Astrocyte (in vitro differentiated cells and primary cell): ENCODE results near the gene SEC61B. TPM values are rescaled to one million over a fixed set of nuclear protein-coding genes. Genes with fewer than 3 reads are reported as not detected.
A peak's percentile ranks its signal among the peaks of the same experiment; 100 is the strongest.

ENCODE experiments used
- DNase-seq: peaks from one replicate; pipeline ENCODE4 v3.0.0-alpha.2; 2010; ENCODE audit warnings: low read depth
- FAIRE-seq: peaks from 2 replicates; lab custom pipeline; 2011; peaks lifted over from hg19 to GRCh38; lab: Jason Lieb, UNC
- H2AFZ ChIP-seq: 2 replicates; pipeline ENCODE4 v1.6.0; 2012; ENCODE audit warnings: low read depth, low read length, inconsistent platforms
- H3K27ac ChIP-seq: 2 replicates; pipeline ENCODE4 v1.5.1; 2011; ENCODE audit warnings: low read depth, low read length, inconsistent platforms
- H3K27me3 ChIP-seq: 2 replicates; pipeline ENCODE4 v1.6.0; 2011; ENCODE audit warnings: low read length, inconsistent platforms; ENCODE audit not compliant: insufficient read depth
- H3K36me3 ChIP-seq: 2 replicates; pipeline ENCODE4 v1.5.1; 2011; ENCODE audit warnings: low read length, inconsistent platforms; ENCODE audit not compliant: insufficient read depth
- H3K4me1 ChIP-seq: 2 replicates; pipeline ENCODE4 v1.5.1; 2011; ENCODE audit warnings: low read length, inconsistent platforms; ENCODE audit not compliant: insufficient read depth
- H3K4me2 ChIP-seq: 2 replicates; pipeline ENCODE4 v1.6.0; 2012; ENCODE audit warnings: low read length, inconsistent platforms
- H3K4me3 ChIP-seq: 2 replicates; pipeline ENCODE4 v1.5.1; 2011; ENCODE audit warnings: low read depth, mild to moderate bottlenecking, low read length, inconsistent platforms; ENCODE audit not compliant: insufficient read depth
- H3K79me2 ChIP-seq: 2 replicates; pipeline ENCODE4 v1.6.0; 2012; ENCODE audit warnings: mild to moderate bottlenecking, low read length, inconsistent platforms; ENCODE audit not compliant: insufficient read depth
- H3K9ac ChIP-seq: 2 replicates; pipeline ENCODE4 v1.6.0; 2012; ENCODE audit warnings: mild to moderate bottlenecking, low read length, inconsistent platforms
- H3K9me3 ChIP-seq: 2 replicates; pipeline ENCODE4 v1.5.1; 2012; ENCODE audit warnings: low read depth, mild to moderate bottlenecking, low read length, inconsistent platforms; ENCODE audit not compliant: insufficient read depth
- H4K20me1 ChIP-seq: 2 replicates; pipeline ENCODE4 v1.6.0; 2012; ENCODE audit warnings: low read length, inconsistent platforms; ENCODE audit not compliant: insufficient read depth
- H3K27ac Mint-ChIP-seq: one replicate; pipeline ENCODE4 v1.8.0; 2021; ENCODE audit warnings: mild to moderate bottlenecking, mixed read lengths; ENCODE audit not compliant: unreplicated experiment
- H3K27me3 Mint-ChIP-seq: one replicate; pipeline ENCODE4 v1.8.0; 2021; ENCODE audit warnings: low read depth, mixed read lengths; ENCODE audit not compliant: unreplicated experiment
- H3K36me3 Mint-ChIP-seq: one replicate; pipeline ENCODE4 v1.8.0; 2021; ENCODE audit warnings: low read depth, mixed read lengths; ENCODE audit not compliant: unreplicated experiment
- H3K4me1 Mint-ChIP-seq: one replicate; pipeline ENCODE4 v1.8.0; 2021; ENCODE audit warnings: low read depth, mixed read lengths; ENCODE audit not compliant: unreplicated experiment
- H3K4me3 Mint-ChIP-seq: one replicate; pipeline ENCODE4 v1.8.0; 2021; ENCODE audit warnings: mild to moderate bottlenecking, moderate library complexity, mixed read lengths; ENCODE audit not compliant: unreplicated experiment
- H3K9me3 Mint-ChIP-seq: one replicate; pipeline ENCODE4 v1.8.0; 2021; ENCODE audit warnings: mild to moderate bottlenecking, mixed read lengths; ENCODE audit not compliant: unreplicated experiment
- CTCF ChIP-seq: IDR thresholded peaks from 2 replicates; pipeline ENCODE4 v1.5.1; 2011; ENCODE audit warnings: low read depth, mild to moderate bottlenecking, inconsistent platforms, low read length, moderate library complexity; ENCODE audit not compliant: insufficient read depth
- EZH2 ChIP-seq: IDR thresholded peaks from 2 replicates; pipeline ENCODE4 v1.6.1; 2012; ENCODE audit warnings: mild to moderate bottlenecking, low read length, inconsistent platforms; ENCODE audit not compliant: insufficient read depth
- total RNA-seq: library from RNA; stranded (reverse); gene quantifications from 2 replicates; pipeline ENCODE4 v1.2.1, GENCODE V29; 2021

Gene SEC61B
- total RNA-seq, 1 donor from 2014 or later = 263 TPM

GRCh38 chr9:99216073-99216472 lies 6.0 kb upstream of the SEC61B start:
- Mint-ChIP-seq H3K4me3 (peak overlapping the region; percentile 40), H3K27me3 (no peaks in the 10 kb centered on the region), H3K9me3 (peaks cover 2% of the 10 kb centered on the region), H3K4me1 (peaks cover 12% of the 10 kb centered on the region), H3K36me3 (peaks cover 17% of the 10 kb centered on the region), H3K27ac (no peak overlapping the region)
- Histone ChIP-seq H3K9ac (no peak overlapping the region), H3K79me2 (peaks cover 63% of the 10 kb centered on the region), H4K20me1 (peaks cover 61% of the 10 kb centered on the region), H3K4me1 (peaks cover 5% of the 10 kb centered on the region), H3K27ac (no peak overlapping the region), H3K4me2 (no peak overlapping the region), H3K36me3 (peaks cover 5% of the 10 kb centered on the region), H2AFZ (no peak overlapping the region), H3K4me3 (no peak overlapping the region), H3K27me3 (no peaks in the 10 kb centered on the region), H3K9me3 (no peaks in the 10 kb centered on the region)
- TF ChIP-seq CTCF (no peak), EZH2 (no peak)
- no peak for FAIRE-seq
- no peak for DNase-seq

- H3K4me1 Mint-ChIP-seq = peaks cover 28% of the 10 kb centered on the region
- H3K36me3 ChIP-seq = peaks cover 19% of the 10 kb centered on the region
- FAIRE-seq (no peak), DNase-seq (no peak)
- no peaks in the 10 kb centered on the region for H3K27me3 ChIP-seq
- H3K4me3 Mint-ChIP-seq = peak overlapping the region; percentile 97
- TF ChIP-seq EZH2 (no peak), CTCF (no peak)
- peaks cover 71% of the 10 kb centered on the region for H4K20me1 ChIP-seq
- no peak overlapping the region for H3K27ac Mint-ChIP-seq
- no peaks in the 10 kb centered on the region for H3K27me3 Mint-ChIP-seq
- no peak overlapping the region for H3K9ac ChIP-seq
- peak overlapping the region; percentile 57 for H3K4me2 ChIP-seq
- H2AFZ ChIP-seq = no peak overlapping the region
- peaks cover 99% of the 10 kb centered on the region for H3K79me2 ChIP-seq
- H3K4me3 ChIP-seq = peak overlapping the region; percentile 4
- H3K9me3 ChIP-seq = no peaks in the 10 kb centered on the region
- no peaks in the 10 kb centered on the region for H3K9me3 Mint-ChIP-seq
- H3K36me3 Mint-ChIP-seq = peaks cover 9% of the 10 kb centered on the region
- H3K27ac ChIP-seq = no peak overlapping the region
- H3K4me1 ChIP-seq = peaks cover 26% of the 10 kb centered on the region
These were observed 2.1 kb upstream of the SEC61B start for GRCh38 chr9:99220011-99220410.

- Histone ChIP-seq H2AFZ (peak overlapping the region; percentile 91), H3K9ac (peak overlapping the region; percentile 99), H4K20me1 (peaks cover 71% of the 10 kb centered on the region), H3K4me2 (peak overlapping the region; percentile 93), H3K9me3 (no peaks in the 10 kb centered on the region), H3K79me2 (peaks cover 100% of the 10 kb centered on the region), H3K4me1 (peaks cover 26% of the 10 kb centered on the region), H3K4me3 (peak overlapping the region; percentile 99), H3K36me3 (peaks cover 25% of the 10 kb centered on the region), H3K27ac (peak overlapping the region; percentile 100), H3K27me3 (no peaks in the 10 kb centered on the region)
- TF ChIP-seq EZH2 (no peak), CTCF (no peak)
- no peaks in the 10 kb centered on the region for H3K9me3 Mint-ChIP-seq
- H3K27me3 Mint-ChIP-seq = no peaks in the 10 kb centered on the region
- no peak for DNase-seq
- H3K27ac Mint-ChIP-seq = peak overlapping the region; percentile 53
- H3K36me3 Mint-ChIP-seq = peaks cover 7% of the 10 kb centered on the region
- peaks cover 34% of the 10 kb centered on the region for H3K4me1 Mint-ChIP-seq
- no peak for FAIRE-seq
- H3K4me3 Mint-ChIP-seq = peak overlapping the region; percentile 97
These were observed 839 bp upstream of the SEC61B start for GRCh38 chr9:99221266-99221620.
